Stimulated activated naive CD8-positive, alpha-beta T cell treated with anti-CD3 and anti-CD28 coated beads, Interleukin-15, amount 100 ng/mL, for 72 hours (primary cell): ENCODE results near the gene KCNG4.

Experiments used
- ATAC-seq: fragments of 150-1000 bp; cut with Tn5 transposase; 2 replicates; pipeline ENCODE4 v1.10.0; 2021; ENCODE audit warnings: mild to moderate bottlenecking, moderate library complexity
- DNase-seq, 2 donors: peaks; one replicate each; pipeline ENCODE4 v3.0.0; 2021 to 2022
- H3K27ac Mint-ChIP-seq, 2 donors: one replicate each; pipeline ENCODE4 v1.8.0; 2022; ENCODE audit warnings: mild to moderate bottlenecking in 2 of 2, mixed read lengths in 2 of 2, moderate library complexity in 2 of 2
- H3K27me3 Mint-ChIP-seq: one replicate; pipeline ENCODE4 v1.8.0; 2022; ENCODE audit warnings: mixed read lengths
- H3K4me1 Mint-ChIP-seq: one replicate; pipeline ENCODE4 v1.8.0; 2022; ENCODE audit warnings: mild to moderate bottlenecking, mixed read lengths
- H3K4me3 Mint-ChIP-seq, 2 donors: one replicate each; pipeline ENCODE4 v1.8.0; 2022; ENCODE audit warnings: mild to moderate bottlenecking in 2 of 2, mixed read lengths in 2 of 2, moderate library complexity in 1 of 2
- H3K9me3 Mint-ChIP-seq, 2 donors: one replicate each; pipeline ENCODE4 v1.8.0; 2022; ENCODE audit warnings: mixed read lengths in 2 of 2

Gene KCNG4

DNA sequence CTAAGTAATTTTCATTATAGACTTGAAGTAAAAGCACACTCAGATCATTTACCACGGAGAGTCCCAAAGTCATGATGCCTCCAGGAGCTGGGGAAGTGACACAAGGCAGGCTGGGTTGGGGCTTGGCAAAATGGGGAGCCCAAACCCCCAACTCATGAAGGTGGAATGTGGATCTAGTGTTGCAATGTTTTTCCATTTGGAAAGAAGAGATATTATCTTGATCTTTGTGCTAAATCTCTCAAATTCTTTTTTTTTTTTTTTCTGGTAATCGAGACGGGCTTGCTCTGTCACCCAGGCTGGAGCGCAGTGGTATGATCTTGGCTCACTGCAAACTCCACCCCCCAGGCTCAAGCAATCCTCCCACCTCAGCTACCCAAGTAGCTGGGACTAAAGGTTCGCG, 7.5 kb upstream of the KCNG4 start:
- H3K4me3 Mint-ChIP-seq, result no peak overlapping the region
- peaks cover 23% of the 10 kb centered on the region for H3K27me3 Mint-ChIP-seq
- DNase-seq (no peak), ATAC-seq (no peak)
- no peaks in the 10 kb centered on the region for H3K9me3 Mint-ChIP-seq
- H3K4me1 Mint-ChIP-seq, result no peaks in the 10 kb centered on the region
- no peak overlapping the region for H3K27ac Mint-ChIP-seq

DNA sequence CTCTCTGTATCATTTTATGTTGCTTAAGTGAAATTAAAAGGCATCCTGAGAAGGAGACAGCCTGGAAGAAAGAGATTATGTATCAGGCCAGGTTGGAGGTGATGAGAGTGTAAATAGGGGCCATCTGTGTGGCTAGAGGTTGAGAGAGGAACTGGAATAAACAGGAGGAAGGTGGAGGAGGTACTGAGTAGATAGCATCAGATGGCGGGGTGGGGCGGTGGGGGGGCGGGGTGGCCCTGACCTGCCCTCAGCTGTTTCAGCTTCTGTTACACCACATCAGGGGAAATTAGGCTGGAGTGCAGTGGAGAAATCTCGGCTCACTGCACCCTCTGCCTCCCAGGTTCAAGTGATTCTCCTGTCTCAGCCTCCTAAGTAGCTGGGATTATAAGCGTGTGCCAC, 6.9 kb upstream of the KCNG4 start:
- Mint-ChIP-seq H3K9me3 (no peaks in the 10 kb centered on the region), H3K27ac (no peak overlapping the region), H3K4me1 (no peaks in the 10 kb centered on the region), H3K4me3 (no peak overlapping the region), H3K27me3 (peaks cover 22% of the 10 kb centered on the region)
- DNase-seq (no peak), ATAC-seq (no peak)

DNA sequence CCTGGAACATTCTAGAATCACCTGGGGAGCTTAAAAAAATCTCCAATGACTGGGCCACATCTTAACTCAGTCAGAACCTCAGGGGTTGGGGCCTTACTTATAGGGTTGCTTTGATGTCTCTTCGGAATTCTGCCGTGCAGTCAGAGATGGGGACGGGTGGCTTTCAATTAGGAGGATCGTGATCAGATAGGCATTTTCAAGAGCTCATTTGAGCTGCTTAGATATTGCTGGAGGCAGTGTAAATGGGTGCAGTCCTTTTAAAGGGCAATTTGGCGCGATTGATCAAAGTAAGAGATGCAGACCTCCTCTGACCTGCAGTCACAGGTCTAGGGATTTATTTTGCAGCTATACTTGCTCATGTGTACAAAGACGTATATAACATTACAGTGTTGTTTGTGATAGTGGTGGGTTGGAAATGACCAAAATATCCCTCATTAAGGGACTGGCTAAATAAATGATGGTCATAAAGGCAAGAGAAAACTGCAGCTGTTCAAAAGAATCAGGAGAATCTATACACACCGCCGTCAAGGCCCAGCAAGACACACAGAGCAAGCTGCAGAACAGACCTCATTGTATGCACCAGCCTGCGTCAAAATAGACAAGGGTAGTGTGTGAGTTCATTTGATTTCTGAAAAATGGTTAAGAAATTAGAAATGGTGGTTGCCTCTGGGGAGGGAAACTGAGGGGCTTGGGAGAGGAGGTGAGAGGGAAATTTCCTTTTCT, 6.3 kb upstream of the KCNG4 start:
- no peak overlapping the region for H3K27ac Mint-ChIP-seq
- ATAC-seq, result no peak
- no peak overlapping the region for H3K4me3 Mint-ChIP-seq
- no peaks in the 10 kb centered on the region for H3K9me3 Mint-ChIP-seq
- H3K27me3 Mint-ChIP-seq, result peaks cover 22% of the 10 kb centered on the region
- no peak for DNase-seq
- no peaks in the 10 kb centered on the region for H3K4me1 Mint-ChIP-seq

DNA sequence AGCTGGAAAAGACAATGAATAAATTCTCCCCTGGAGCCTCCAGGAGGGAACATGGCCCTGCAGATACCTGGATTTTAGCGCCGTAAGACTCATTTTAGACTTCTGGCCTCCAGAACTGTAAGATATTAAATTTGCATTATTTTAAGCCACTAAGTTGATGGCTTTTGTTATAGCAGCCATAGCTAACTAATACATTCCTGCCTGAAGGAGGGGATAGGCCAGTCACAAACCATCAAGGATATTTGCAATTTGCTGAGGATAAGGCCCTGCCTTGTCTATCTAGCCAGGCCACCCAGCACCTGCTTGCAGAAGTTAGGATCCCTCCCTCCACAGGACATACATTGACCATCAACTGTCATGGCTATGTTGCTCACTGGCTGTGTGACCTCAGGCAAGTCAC, 4.9 kb upstream of the KCNG4 start:
- Mint-ChIP-seq H3K4me3 (no peak overlapping the region), H3K9me3 (no peaks in the 10 kb centered on the region), H3K27ac (no peak overlapping the region), H3K27me3 (peaks cover 34% of the 10 kb centered on the region), H3K4me1 (no peaks in the 10 kb centered on the region)
- no peak for DNase-seq
- ATAC-seq, result no peak

DNA sequence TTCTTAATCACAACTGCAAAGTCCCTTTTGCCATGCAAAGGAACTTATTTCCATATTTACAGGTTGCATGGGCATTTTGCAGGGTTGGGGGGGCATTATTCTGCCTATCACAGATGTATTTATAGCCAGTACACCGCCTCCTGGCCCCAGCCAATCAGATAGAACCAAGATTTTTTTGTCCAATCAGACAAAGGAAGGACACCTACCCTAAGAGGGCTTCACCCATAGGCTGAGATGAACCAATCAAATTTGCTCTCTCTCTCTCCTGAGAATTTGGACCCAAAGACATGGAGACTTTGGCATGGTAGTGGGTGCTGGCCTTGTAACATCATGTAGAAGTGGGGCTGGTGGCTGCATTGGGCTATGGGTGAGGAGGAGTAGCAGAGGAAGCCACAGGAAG, 3.9 kb upstream of the KCNG4 start:
- no peak for DNase-seq
- Mint-ChIP-seq H3K4me3 (no peak overlapping the region), H3K9me3 (no peaks in the 10 kb centered on the region), H3K27me3 (peaks cover 44% of the 10 kb centered on the region), H3K4me1 (no peaks in the 10 kb centered on the region), H3K27ac (no peak overlapping the region)
- ATAC-seq, result no peak

DNA sequence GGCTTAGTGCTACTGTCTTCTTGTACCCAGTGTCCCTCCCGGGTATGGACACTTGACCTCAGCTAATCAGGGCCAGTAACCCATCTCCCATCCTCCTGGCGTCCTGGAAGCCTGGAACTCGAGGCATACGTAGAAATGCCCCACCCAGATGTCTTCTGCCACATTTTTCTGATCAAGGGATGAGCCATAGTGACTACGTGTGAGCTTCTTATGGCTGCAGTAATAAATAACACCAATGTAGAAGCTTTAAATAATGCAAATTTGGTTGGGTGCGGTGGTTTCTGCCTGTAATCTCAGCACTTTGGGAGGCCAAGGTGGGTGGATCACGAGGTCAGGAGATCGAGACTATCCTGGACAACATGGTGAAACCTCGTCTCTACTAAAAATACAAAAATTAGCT, 3.0 kb upstream of the KCNG4 start:
- H3K9me3 Mint-ChIP-seq, result no peaks in the 10 kb centered on the region
- peaks cover 47% of the 10 kb centered on the region for H3K27me3 Mint-ChIP-seq
- H3K27ac Mint-ChIP-seq, result no peak overlapping the region
- DNase-seq, result no peak
- no peak for ATAC-seq
- no peaks in the 10 kb centered on the region for H3K4me1 Mint-ChIP-seq
- no peak overlapping the region for H3K4me3 Mint-ChIP-seq

DNA sequence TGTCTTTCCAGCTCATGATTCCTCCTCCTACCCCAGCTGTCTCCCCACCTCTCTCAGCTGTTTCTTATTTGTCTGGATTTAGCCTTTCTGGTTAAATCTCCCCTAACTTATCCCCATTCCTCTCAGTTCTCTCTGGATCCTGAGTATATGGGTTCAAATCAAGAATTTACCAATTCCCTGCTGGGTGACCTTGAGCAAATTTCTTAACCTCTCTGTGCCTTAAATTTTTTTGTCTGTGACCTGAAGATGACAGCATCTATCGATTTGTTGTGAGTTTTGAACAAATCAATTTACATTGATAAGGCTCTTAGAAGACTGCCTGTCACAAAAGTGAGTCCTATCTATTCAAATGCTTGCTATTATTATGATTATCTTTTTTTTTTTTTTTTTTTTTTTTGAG, 2.0 kb upstream of the KCNG4 start:
- DNase-seq (no peak), ATAC-seq (no peak)
- Mint-ChIP-seq H3K27ac (no peak overlapping the region), H3K4me1 (no peaks in the 10 kb centered on the region), H3K9me3 (no peaks in the 10 kb centered on the region), H3K4me3 (no peak overlapping the region), H3K27me3 (peaks cover 47% of the 10 kb centered on the region)

DNA sequence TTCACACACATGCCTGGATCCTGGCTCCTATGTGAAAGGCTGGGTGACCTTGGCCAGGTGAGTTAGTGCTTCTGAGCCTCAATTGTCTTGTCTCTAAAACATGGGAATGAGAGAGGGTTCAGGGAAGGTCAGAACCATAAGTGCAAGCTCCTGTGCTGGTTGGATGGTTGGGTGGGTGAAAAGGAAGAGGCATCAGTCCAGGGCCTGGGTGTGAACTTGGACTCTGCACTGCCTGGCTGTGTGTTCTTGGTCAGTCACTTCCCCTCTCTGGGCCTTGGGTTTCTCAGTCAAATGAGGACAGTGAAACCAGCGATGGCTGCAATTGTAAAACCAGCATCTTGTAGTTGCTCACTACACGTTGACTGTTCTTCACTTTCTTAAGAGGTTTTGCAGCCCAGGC, 643 bp upstream of the KCNG4 start:
- Mint-ChIP-seq H3K27me3 (peaks cover 50% of the 10 kb centered on the region), H3K9me3 (no peaks in the 10 kb centered on the region), H3K4me1 (no peaks in the 10 kb centered on the region)

DNA sequence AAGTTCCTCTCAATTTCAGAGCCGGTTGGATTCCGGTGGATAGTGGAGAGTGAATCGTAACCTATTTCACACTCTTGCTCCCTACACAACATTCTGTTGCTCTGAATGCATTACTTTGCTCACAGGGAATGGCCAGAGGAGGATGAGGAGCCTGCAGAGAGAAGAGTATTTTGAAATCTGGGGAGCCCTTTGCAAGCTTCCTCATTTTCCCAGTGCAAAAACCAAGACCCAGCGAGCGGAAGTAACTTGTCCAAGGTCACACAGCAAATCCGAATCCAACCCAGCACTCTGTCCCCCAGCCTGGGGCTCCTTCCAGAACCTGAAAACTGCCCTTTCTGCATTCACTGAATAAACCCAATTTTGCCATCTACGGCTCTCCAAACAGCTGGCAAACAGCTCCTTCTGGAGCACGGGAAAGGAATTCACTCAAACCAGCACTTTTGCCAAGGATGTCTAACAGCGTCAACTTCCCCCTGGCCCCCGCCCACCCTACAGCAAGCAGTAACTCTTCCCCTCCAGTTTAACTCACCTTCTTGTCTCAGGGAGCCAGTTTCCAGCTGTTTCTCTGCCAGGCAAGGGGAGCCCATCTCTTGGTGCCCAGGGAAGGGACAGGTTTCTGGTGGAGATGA, 557 bp downstream of the KCNG4 start:
- Mint-ChIP-seq H3K4me1 (no peaks in the 10 kb centered on the region), H3K4me3 (no peak overlapping the region), H3K9me3 (no peaks in the 10 kb centered on the region), H3K27ac (no peak overlapping the region), H3K27me3 (peaks cover 61% of the 10 kb centered on the region)
- ATAC-seq, result no peak
- no peak for DNase-seq

More for the DNA sequence above, 643 bp upstream of the KCNG4 start:
- peak overlapping the region in 1 of 2 donors; percentile 20 for H3K27ac Mint-ChIP-seq
- ATAC-seq, result no peak
- no peak overlapping the region for H3K4me3 Mint-ChIP-seq
- no peak for DNase-seq

DNA sequence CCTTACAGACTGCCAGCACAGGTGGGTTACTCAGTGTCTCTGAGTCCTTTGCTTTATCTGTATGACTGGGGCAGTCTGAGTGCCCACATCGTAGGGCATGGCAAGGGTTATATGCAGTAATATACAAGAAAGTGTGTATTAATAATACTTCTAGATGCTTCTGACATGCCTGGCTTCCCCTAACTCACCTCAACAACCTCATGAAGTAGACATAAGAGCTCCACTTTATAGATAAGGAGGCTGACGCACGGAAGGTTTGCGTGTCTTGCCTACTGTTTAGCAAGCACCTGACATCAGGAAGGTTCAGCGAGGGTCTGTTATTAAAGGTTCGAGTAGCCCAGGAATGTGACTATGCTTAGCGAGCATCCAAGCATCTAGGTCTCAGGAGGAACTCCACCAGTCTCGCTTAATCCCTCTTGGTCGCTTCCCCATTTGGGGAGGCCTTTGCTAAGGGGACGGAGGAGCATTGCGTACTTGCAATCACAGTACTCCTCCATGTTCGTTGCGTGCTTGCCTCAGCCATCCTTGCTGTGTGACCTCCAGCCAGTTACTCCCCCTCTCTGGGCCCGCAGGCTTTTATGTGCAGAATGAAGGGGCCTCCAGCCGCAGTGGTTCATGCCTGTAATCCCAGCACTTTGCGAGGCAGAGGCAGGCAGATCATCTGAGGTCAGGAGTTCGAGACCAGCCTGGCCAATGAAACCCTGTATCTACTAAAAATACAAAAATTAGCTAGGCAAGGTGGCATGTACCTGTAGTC, 1.6 kb downstream of the KCNG4 start:
- H3K9me3 Mint-ChIP-seq, result no peaks in the 10 kb centered on the region
- H3K27me3 Mint-ChIP-seq, result peaks cover 53% of the 10 kb centered on the region

DNA sequence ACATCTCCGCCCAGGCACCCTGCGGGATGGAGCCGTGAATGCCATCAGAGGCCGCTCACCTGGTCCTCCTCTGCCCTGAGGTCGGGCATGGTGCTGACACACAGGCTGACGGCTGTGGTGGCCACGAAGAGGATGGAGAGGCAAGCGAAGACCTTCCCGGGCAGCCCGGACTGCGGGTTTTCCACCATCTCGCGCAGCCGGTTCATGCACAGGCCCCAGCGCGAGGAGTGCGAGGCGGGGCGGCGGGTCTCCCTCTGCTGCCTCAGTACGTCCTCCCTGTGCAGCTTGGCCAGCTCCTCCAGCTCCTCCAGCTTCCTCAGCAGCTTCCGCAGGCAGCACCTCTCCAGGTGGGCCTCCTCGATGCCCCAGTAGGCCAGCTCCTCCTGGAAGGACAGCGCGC, 3.1 kb downstream of the KCNG4 start:
- no peaks in the 10 kb centered on the region for H3K4me1 Mint-ChIP-seq
- H3K4me3 Mint-ChIP-seq, result no peak overlapping the region
- H3K27me3 Mint-ChIP-seq, result peaks cover 55% of the 10 kb centered on the region
- H3K27ac Mint-ChIP-seq, result no peak overlapping the region
- ATAC-seq, result no peak
- H3K9me3 Mint-ChIP-seq, result no peaks in the 10 kb centered on the region
- DNase-seq, result no peak

More for the DNA sequence above, 1.6 kb downstream of the KCNG4 start:
- no peak overlapping the region for H3K4me3 Mint-ChIP-seq
- no peak overlapping the region for H3K27ac Mint-ChIP-seq
- no peak for ATAC-seq
- DNase-seq, result no peak
- no peaks in the 10 kb centered on the region for H3K4me1 Mint-ChIP-seq

DNA sequence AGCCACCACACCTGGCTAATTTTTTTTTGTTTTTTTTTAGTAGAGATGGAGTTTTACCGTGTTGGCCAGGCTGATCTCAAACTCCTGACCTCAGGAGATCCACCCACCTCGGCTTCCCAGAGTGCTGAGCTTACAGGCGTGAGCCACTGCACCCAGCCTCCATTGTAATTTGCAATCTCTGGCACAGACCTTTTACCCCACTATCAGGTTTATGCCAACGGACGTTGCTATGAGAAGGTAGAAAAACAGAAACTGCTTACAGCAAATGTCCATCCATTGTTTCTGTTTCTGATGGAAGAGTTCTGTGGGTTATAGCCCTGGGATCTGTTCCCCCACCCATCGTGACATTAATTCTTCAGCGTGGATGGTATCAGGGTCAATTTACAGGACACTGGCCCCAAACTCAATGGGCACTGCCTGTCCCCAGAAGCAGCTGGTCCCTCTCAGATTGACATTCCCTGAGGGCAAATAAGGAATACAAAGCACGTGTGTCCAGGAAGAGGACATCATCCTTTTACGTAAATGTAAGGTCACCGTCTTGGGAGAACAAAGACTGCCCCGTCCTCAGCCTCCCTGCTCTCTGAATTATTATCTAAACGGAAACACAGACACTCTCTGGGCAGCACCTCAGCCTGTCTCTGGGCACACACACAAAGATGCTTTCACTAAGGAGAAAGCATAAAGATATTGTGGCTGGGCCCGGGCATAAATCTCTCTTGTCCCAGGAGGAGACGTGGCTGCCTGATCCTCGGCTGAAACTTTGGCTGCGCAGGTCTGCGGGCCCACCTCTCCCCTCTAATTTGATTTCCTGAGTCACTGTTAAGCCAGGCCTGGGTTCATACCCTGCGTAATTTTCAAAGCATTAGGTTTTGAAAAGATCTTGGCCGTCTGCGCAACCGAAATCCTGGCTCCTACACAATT, 5.2 kb downstream of the KCNG4 start:
- Mint-ChIP-seq H3K9me3 (no peaks in the 10 kb centered on the region), H3K27me3 (peaks cover 48% of the 10 kb centered on the region), H3K4me1 (no peaks in the 10 kb centered on the region), H3K4me3 (no peak overlapping the region), H3K27ac (no peak overlapping the region)
- ATAC-seq, result no peak
- no peak for DNase-seq

DNA sequence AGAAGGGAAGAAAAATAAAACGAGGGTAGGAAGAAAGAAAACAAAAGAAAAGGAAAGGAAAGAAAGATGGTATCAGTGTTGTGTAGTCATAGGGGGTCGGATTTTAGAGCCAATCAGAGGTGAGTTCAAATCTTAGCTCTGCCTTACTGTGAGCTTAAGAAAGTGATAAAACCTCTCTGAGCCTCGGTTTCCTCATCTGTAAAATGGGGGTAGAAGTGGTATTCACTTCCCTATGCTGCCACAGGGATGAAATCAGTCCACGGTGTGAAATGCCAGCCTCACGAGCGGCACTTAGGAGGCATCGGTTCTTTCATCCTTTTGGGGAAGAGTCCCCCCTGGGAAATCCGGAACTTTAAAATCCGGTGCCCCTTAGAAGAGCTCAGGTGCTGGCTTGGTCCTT, 6.1 kb downstream of the KCNG4 start:
- Mint-ChIP-seq H3K27ac (no peak overlapping the region), H3K4me1 (no peaks in the 10 kb centered on the region), H3K27me3 (peaks cover 39% of the 10 kb centered on the region), H3K4me3 (no peak overlapping the region), H3K9me3 (no peaks in the 10 kb centered on the region)
- no peak for DNase-seq
- ATAC-seq, result no peak

DNA sequence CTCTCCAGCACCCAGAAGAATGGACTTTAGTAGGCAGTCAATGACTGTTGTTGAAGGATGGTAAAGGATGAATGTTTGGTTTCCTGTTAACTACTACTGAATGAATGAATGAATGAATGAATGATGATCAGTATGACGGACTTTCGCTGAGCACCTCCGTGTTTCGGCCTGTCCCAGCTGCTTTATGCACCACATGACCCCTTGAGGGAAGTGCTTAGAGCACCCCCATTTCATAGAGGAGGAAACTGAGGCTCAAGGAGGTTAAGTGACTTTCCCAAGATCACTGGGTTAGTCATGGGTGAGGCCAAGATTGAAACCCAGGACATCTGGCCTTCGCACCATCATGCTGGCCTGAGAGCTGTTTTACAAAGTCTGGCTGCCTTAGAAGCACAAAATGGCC, 6.8 kb downstream of the KCNG4 start:
- Mint-ChIP-seq H3K4me3 (no peak overlapping the region), H3K27me3 (peaks cover 38% of the 10 kb centered on the region), H3K9me3 (no peaks in the 10 kb centered on the region), H3K27ac (no peak overlapping the region), H3K4me1 (no peaks in the 10 kb centered on the region)
- no peak for DNase-seq
- ATAC-seq, result no peak

DNA sequence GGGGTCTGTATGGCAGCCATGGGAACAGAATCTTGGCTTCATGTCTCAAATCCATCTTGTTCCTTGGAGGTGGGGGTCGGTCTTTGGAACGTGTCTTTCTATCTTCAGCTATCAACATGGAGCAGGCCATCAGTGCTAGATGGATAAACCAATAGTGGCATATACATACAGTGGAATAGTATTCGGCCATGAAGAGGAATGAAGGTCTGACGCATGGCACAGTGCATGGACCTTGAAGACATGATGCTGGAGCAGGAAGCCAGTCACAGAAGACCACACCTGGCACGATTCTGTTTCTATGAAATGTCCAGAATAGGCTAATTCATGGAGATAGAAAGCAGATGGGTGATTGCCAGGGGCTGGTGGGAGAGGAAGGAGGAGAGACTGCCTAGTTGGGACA, 7.8 kb downstream of the KCNG4 start:
- DNase-seq, result no peak
- Mint-ChIP-seq H3K4me1 (no peaks in the 10 kb centered on the region), H3K9me3 (no peaks in the 10 kb centered on the region), H3K4me3 (no peak overlapping the region), H3K27me3 (peaks cover 45% of the 10 kb centered on the region), H3K27ac (peak overlapping the region in 1 of 2 donors; percentile 50)
- ATAC-seq, result no peak
